ENCODE results near the gene CYB561A3. TPM values are rescaled to one million over a fixed set of nuclear protein-coding genes. Genes with fewer than 3 reads are reported as not detected.

The CYB561A3 gene
- total and polyA plus RNA-seq, 2 donors (not counting 1 experiment from before 2014, with no cell fraction given), result 248 to 756 TPM

GRCh38 chr11:61327669-61328071 is 34.0 kb downstream of the CYB561A3 start:
- H3K9me3 Mint-ChIP-seq (ENCODE audit: insufficient read depth), result no peaks in the 10 kb centered on the region
- POLR2A ChIA-PET, result no interaction called here
- Histone ChIP-seq H3K9me3 (ENCODE audit: control extremely low read depth in 1 of 3, control insufficient read depth in 2 of 3, insufficient read depth in 1 of 3, low read length in 2 of 3) (no peaks in the 10 kb centered on the region), H3K4me2 (replicated peaks; ENCODE audit: low read depth, low read length, poor library complexity, severe bottlenecking) (no peak overlapping the region), H3K36me3 (replicated peaks in 1 of 2; ENCODE audit: control extremely low read depth in 1 of 2, control insufficient read depth in 1 of 2, extremely low read depth in 1 of 2, insufficient read depth in 2 of 2, low read length in 1 of 2) (peaks cover 21 to 62% of the 10 kb centered on the region in 2 experiments), H4K20me1 (ENCODE audit: control insufficient read depth, insufficient read depth, low read length, poor library complexity, severe bottlenecking) (peaks cover 49% of the 10 kb centered on the region), H3K27me3 (replicated peaks in 1 of 4; ENCODE audit: control extremely low read depth in 1 of 4, control insufficient read depth in 3 of 4, insufficient read depth in 4 of 4, low read length in 3 of 4) (no peaks in the 10 kb centered on the region), H3K4me3 (ENCODE audit: control extremely low read depth in 1 of 5, extremely low read depth in 1 of 5, insufficient read depth in 1 of 5, low read depth in 2 of 5, low read length in 4 of 5) (no peak overlapping the region), H3K9ac (ENCODE audit: low read length) (no peak overlapping the region), H2AFZ (ENCODE audit: insufficient read depth, low read depth, low read length, poor library complexity, severe bottlenecking) (no peak overlapping the region), H3K79me2 (ENCODE audit: control insufficient read depth, insufficient read depth, low read length) (peaks cover 83% of the 10 kb centered on the region), H3K27ac (ENCODE audit: low read length in 2 of 2) (no peak overlapping the region), H3K4me1 (ENCODE audit: control insufficient read depth in 2 of 2, insufficient read depth in 2 of 2, low read length in 2 of 2) (peaks cover 14 to 15% of the 10 kb centered on the region in 2 donors)
- no peak overlapping the region for H3K27ac Mint-ChIP-seq
- intact Hi-C loops (cut with micrococcal nuclease), result no loop called here
- TF ChIP-seq CTCF (IDR thresholded peaks at IDR 0.05) (no peak), EZH2 (IDR thresholded peaks at IDR 0.05; ENCODE audit: borderline replicate concordance, insufficient read depth, low read depth, low read length, poor library complexity, severe bottlenecking) (no peak)
- DNase-seq, result no peak
- peaks cover 35% of the 10 kb centered on the region for H3K4me1 Mint-ChIP-seq
- no peak for ATAC-seq (ENCODE audit: low read depth)
- H3K4me3 Mint-ChIP-seq, result no peak overlapping the region
- H3K27me3 Mint-ChIP-seq, result no peaks in the 10 kb centered on the region
- CTCF ChIA-PET, result interaction anchor here (0.8 to 4.7 kb wide), 6 partner anchors 8 to 108 kb away, joined by 3 to 18 read pairs (median 4); no protein-coding TSS in a partner anchor

GRCh38 chr11:61325649-61326414 is 35.9 kb downstream of the CYB561A3 start:
- ChIA-PET CTCF (interaction anchor here (3.2 to 4.7 kb wide), 2 partner anchors 10 to 59 kb away, joined by 15 to 18 read pairs; no protein-coding TSS in a partner anchor), POLR2A (interaction anchor here (0.7 kb wide), 1 partner anchor 46 kb away, joined by 3 read pairs; no protein-coding TSS in a partner anchor)
- no peak overlapping the region for H3K27ac ChIP-seq (ENCODE audit: low read length in 2 of 2)
- no peak overlapping the region for H2AFZ ChIP-seq (ENCODE audit: insufficient read depth, low read depth, low read length, poor library complexity, severe bottlenecking)
- H3K27me3 ChIP-seq (replicated peaks in 1 of 4; ENCODE audit: control extremely low read depth in 1 of 4, control insufficient read depth in 3 of 4, insufficient read depth in 4 of 4, low read length in 3 of 4), result no peaks in the 10 kb centered on the region
- peaks cover 31% of the 10 kb centered on the region for H4K20me1 ChIP-seq (ENCODE audit: control insufficient read depth, insufficient read depth, low read length, poor library complexity, severe bottlenecking)
- WGBS (ENCODE audit: insufficient coverage), result 100% methylated on average over 1 of the region's 2 CpGs
- H3K4me3 ChIP-seq (ENCODE audit: control extremely low read depth in 1 of 5, extremely low read depth in 1 of 5, insufficient read depth in 1 of 5, low read depth in 2 of 5, low read length in 4 of 5), result no peak overlapping the region
- no peak overlapping the region for H3K4me2 ChIP-seq (replicated peaks; ENCODE audit: low read depth, low read length, poor library complexity, severe bottlenecking)
- no peak for DNase-seq
- no peaks in the 10 kb centered on the region for H3K9me3 ChIP-seq (ENCODE audit: control extremely low read depth in 1 of 3, control insufficient read depth in 2 of 3, insufficient read depth in 1 of 3, low read length in 2 of 3)
- no peak overlapping the region for H3K4me3 Mint-ChIP-seq
- H3K9ac ChIP-seq (ENCODE audit: low read length), result no peak overlapping the region
- H3K27ac Mint-ChIP-seq, result no peak overlapping the region
- intact Hi-C loops (cut with micrococcal nuclease), result no loop called here
- TF ChIP-seq EZH2 (IDR thresholded peaks at IDR 0.05; ENCODE audit: borderline replicate concordance, insufficient read depth, low read depth, low read length, poor library complexity, severe bottlenecking), result no peak
- no peak for TF ChIP-seq CTCF (IDR thresholded peaks at IDR 0.05)
- no peaks in the 10 kb centered on the region for H3K27me3 Mint-ChIP-seq
- H3K9me3 Mint-ChIP-seq (ENCODE audit: insufficient read depth), result no peaks in the 10 kb centered on the region
- H3K79me2 ChIP-seq (ENCODE audit: control insufficient read depth, insufficient read depth, low read length), result peaks cover 65% of the 10 kb centered on the region
- H3K4me1 Mint-ChIP-seq, result peaks cover 18% of the 10 kb centered on the region
- peaks cover 24 to 80% of the 10 kb centered on the region in 2 experiments for H3K36me3 ChIP-seq (replicated peaks in 1 of 2; ENCODE audit: control extremely low read depth in 1 of 2, control insufficient read depth in 1 of 2, extremely low read depth in 1 of 2, insufficient read depth in 2 of 2, low read length in 1 of 2)
- H3K4me1 ChIP-seq (ENCODE audit: control insufficient read depth in 2 of 2, insufficient read depth in 2 of 2, low read length in 2 of 2), result no peaks in the 10 kb centered on the region
- no peak for ATAC-seq (ENCODE audit: low read depth)

All from B cell (primary cell).